Measurements from ENCODE around the gene ZDHHC4. TPM values are rescaled to one million over a fixed set of nuclear protein-coding genes. Genes with fewer than 3 reads are reported as not detected.

ZDHHC4 gene
- total RNA-seq, 1 donor from 2014 or later: 21.0 TPM

GRCh38 chr7:6546498-6547251, 30.6 kb upstream of the ZDHHC4 start:
- intact Hi-C loops (cut with micrococcal nuclease): no loop called here
- Mint-ChIP-seq H3K9me3 (no peaks in the 10 kb centered on the region), H3K27me3 (ENCODE audit: insufficient read depth) (no peaks in the 10 kb centered on the region), H3K4me1 (ENCODE audit: low read depth) (no peaks in the 10 kb centered on the region), H3K36me3 (ENCODE audit: low read depth) (no peaks in the 10 kb centered on the region), H3K27ac (no peak overlapping the region), H3K4me3 (no peak overlapping the region)
- no peak for DNase-seq (ENCODE audit: low spot score)

- Mint-ChIP-seq H3K27me3 (ENCODE audit: insufficient read depth) (no peaks in the 10 kb centered on the region), H3K4me3 (no peak overlapping the region), H3K9me3 (no peaks in the 10 kb centered on the region), H3K36me3 (ENCODE audit: low read depth) (no peaks in the 10 kb centered on the region), H3K4me1 (ENCODE audit: low read depth) (no peaks in the 10 kb centered on the region), H3K27ac (no peak overlapping the region)
- intact Hi-C loops (cut with micrococcal nuclease): no loop called here
- no peak for DNase-seq (ENCODE audit: low spot score)
Measured at GRCh38 chr7:6547400-6547799, 29.9 kb upstream of the ZDHHC4 start.

- Mint-ChIP-seq H3K27ac (no peak within 1 kb of the TSS), H3K4me3 (no peak within 1 kb of the TSS), H3K27me3 (ENCODE audit: insufficient read depth) (no peaks in the 10 kb centered on the region), H3K9me3 (no peaks in the 10 kb centered on the region), H3K4me1 (ENCODE audit: low read depth) (peaks cover 7% of the 10 kb centered on the region), H3K36me3 (ENCODE audit: low read depth) (peaks cover 2% of the 10 kb centered on the region)
- intact Hi-C loops (cut with micrococcal nuclease): no loop called here
- DNase-seq (ENCODE audit: low spot score): no peak
Measured at GRCh38 chr7:6551016-6551511, 26.2 kb upstream of the ZDHHC4 start, which contains the start of gene GRID2IP. Gene GRID2IP, minus strand, starts transcription at chr7:6551461. Its CDS starts 25 bp downstream, at chr7:6551436.

- Mint-ChIP-seq H3K9me3 (no peaks in the 10 kb centered on the region), H3K4me3 (no peak overlapping the region), H3K36me3 (ENCODE audit: low read depth) (peaks cover 2% of the 10 kb centered on the region), H3K27ac (no peak overlapping the region), H3K27me3 (ENCODE audit: insufficient read depth) (no peaks in the 10 kb centered on the region), H3K4me1 (ENCODE audit: low read depth) (peaks cover 7% of the 10 kb centered on the region)
- DNase-seq (ENCODE audit: low spot score): no peak
- intact Hi-C loops (cut with micrococcal nuclease): no loop called here
Measured at GRCh38 chr7:6553448-6554044, 23.7 kb upstream of the ZDHHC4 start.

GRCh38 chr7:6554848-6555247, 22.4 kb upstream of the ZDHHC4 start:
- peak overlapping the region; percentile 86 for H3K27ac Mint-ChIP-seq
- H3K4me1 Mint-ChIP-seq (ENCODE audit: low read depth): peaks cover 7% of the 10 kb centered on the region
- no peak for DNase-seq (ENCODE audit: low spot score)
- intact Hi-C loops (cut with micrococcal nuclease): no loop called here
- H3K9me3 Mint-ChIP-seq: no peaks in the 10 kb centered on the region
- H3K4me3 Mint-ChIP-seq: peak overlapping the region; percentile 49
- peaks cover 2% of the 10 kb centered on the region for H3K36me3 Mint-ChIP-seq (ENCODE audit: low read depth)
- peaks cover 2% of the 10 kb centered on the region for H3K27me3 Mint-ChIP-seq (ENCODE audit: insufficient read depth)

- Mint-ChIP-seq H3K36me3 (ENCODE audit: low read depth) (peaks cover 2% of the 10 kb centered on the region), H3K27me3 (ENCODE audit: insufficient read depth) (peaks cover 2% of the 10 kb centered on the region), H3K4me1 (ENCODE audit: low read depth) (peaks cover 7% of the 10 kb centered on the region), H3K4me3 (no peak overlapping the region), H3K9me3 (no peaks in the 10 kb centered on the region), H3K27ac (no peak overlapping the region)
- intact Hi-C loops (cut with micrococcal nuclease): no loop called here
- no peak for DNase-seq (ENCODE audit: low spot score)
Measured at GRCh38 chr7:6556196-6556595, 21.1 kb upstream of the ZDHHC4 start.

- peaks cover 2% of the 10 kb centered on the region for H3K36me3 Mint-ChIP-seq (ENCODE audit: low read depth)
- no peak for DNase-seq (ENCODE audit: low spot score)
- intact Hi-C loops (cut with micrococcal nuclease): loop anchor here (2.0 kb wide), 1 partner anchor 42 kb away; no protein-coding TSS in a partner anchor
- H3K4me1 Mint-ChIP-seq (ENCODE audit: low read depth): peaks cover 7% of the 10 kb centered on the region
- H3K27me3 Mint-ChIP-seq (ENCODE audit: insufficient read depth): peaks cover 6% of the 10 kb centered on the region
- H3K4me3 Mint-ChIP-seq: no peak overlapping the region
- H3K27ac Mint-ChIP-seq: no peak overlapping the region
- H3K9me3 Mint-ChIP-seq: no peaks in the 10 kb centered on the region
Measured at GRCh38 chr7:6558837-6559236, 18.4 kb upstream of the ZDHHC4 start.

- DNase-seq (ENCODE audit: low spot score): no peak
- H3K27ac Mint-ChIP-seq: no peak overlapping the region
- no peak overlapping the region for H3K4me3 Mint-ChIP-seq
- peaks cover 3% of the 10 kb centered on the region for H3K4me1 Mint-ChIP-seq (ENCODE audit: low read depth)
- H3K27me3 Mint-ChIP-seq (ENCODE audit: insufficient read depth): peaks cover 6% of the 10 kb centered on the region
- H3K9me3 Mint-ChIP-seq: no peaks in the 10 kb centered on the region
- intact Hi-C loops (cut with micrococcal nuclease): loop anchor here (2.0 kb wide), 1 partner anchor 43 kb away; no protein-coding TSS in a partner anchor
- peaks cover 2% of the 10 kb centered on the region for H3K36me3 Mint-ChIP-seq (ENCODE audit: low read depth)
Measured at GRCh38 chr7:6559896-6560295, 17.4 kb upstream of the ZDHHC4 start.

- Mint-ChIP-seq H3K27me3 (ENCODE audit: insufficient read depth) (peaks cover 6% of the 10 kb centered on the region), H3K9me3 (no peaks in the 10 kb centered on the region), H3K27ac (no peak overlapping the region), H3K36me3 (ENCODE audit: low read depth) (no peaks in the 10 kb centered on the region), H3K4me1 (ENCODE audit: low read depth) (no peaks in the 10 kb centered on the region), H3K4me3 (no peak overlapping the region)
- DNase-seq (ENCODE audit: low spot score): no peak
- intact Hi-C loops (cut with micrococcal nuclease): no loop called here
Measured at GRCh38 chr7:6562106-6562505, 15.1 kb upstream of the ZDHHC4 start.

GRCh38 chr7:6563936-6564770, 13.1 kb upstream of the ZDHHC4 start:
- Mint-ChIP-seq H3K36me3 (ENCODE audit: low read depth) (no peaks in the 10 kb centered on the region), H3K27ac (no peak overlapping the region), H3K9me3 (no peaks in the 10 kb centered on the region), H3K27me3 (ENCODE audit: insufficient read depth) (peaks cover 6% of the 10 kb centered on the region), H3K4me3 (no peak overlapping the region), H3K4me1 (ENCODE audit: low read depth) (no peaks in the 10 kb centered on the region)
- DNase-seq (ENCODE audit: low spot score): no peak
- intact Hi-C loops (cut with micrococcal nuclease): no loop called here

- H3K36me3 Mint-ChIP-seq (ENCODE audit: low read depth): no peaks in the 10 kb centered on the region
- no peak overlapping the region for H3K27ac Mint-ChIP-seq
- no peak for DNase-seq (ENCODE audit: low spot score)
- no peak overlapping the region for H3K4me3 Mint-ChIP-seq
- H3K27me3 Mint-ChIP-seq (ENCODE audit: insufficient read depth): peaks cover 3% of the 10 kb centered on the region
- intact Hi-C loops (cut with micrococcal nuclease): no loop called here
- no peaks in the 10 kb centered on the region for H3K4me1 Mint-ChIP-seq (ENCODE audit: low read depth)
- no peaks in the 10 kb centered on the region for H3K9me3 Mint-ChIP-seq
Measured at GRCh38 chr7:6565655-6566054, 11.6 kb upstream of the ZDHHC4 start.

- Mint-ChIP-seq H3K27ac (no peak overlapping the region), H3K36me3 (ENCODE audit: low read depth) (no peaks in the 10 kb centered on the region), H3K4me3 (no peak overlapping the region), H3K27me3 (ENCODE audit: insufficient read depth) (peaks cover 3% of the 10 kb centered on the region), H3K9me3 (no peaks in the 10 kb centered on the region), H3K4me1 (ENCODE audit: low read depth) (no peaks in the 10 kb centered on the region)
- DNase-seq (ENCODE audit: low spot score): no peak
- intact Hi-C loops (cut with micrococcal nuclease): no loop called here
Measured at GRCh38 chr7:6567886-6568285, 9.4 kb upstream of the ZDHHC4 start.
